ENCODE results near the gene GPSM3.
"Not testable (repeated sequence)": the region's sequence is repeated elsewhere in the genome, so short reads cannot be mapped to it uniquely, and the experiment has no call there.

GPSM3 gene

GRCh38 chr6:32192608-32193039 is at the start of gene GPSM3:
Gene GPSM3 (minus strand): TSS chr6:32192643. CDS start chr6:32192513, 130 bp downstream.
- DNase-seq (ENCODE audit: low spot score), result no peak

- no peak for DNase-seq (ENCODE audit: low spot score)
These were observed 48.2 kb upstream of the GPSM3 start for GRCh38 chr6:32240686-32241085.

GRCh38 chr6:32239462-32239861 is 47.0 kb upstream of the GPSM3 start:
- no peak for DNase-seq (ENCODE audit: low spot score)

GRCh38 chr6:32234934-32235333 is 42.5 kb upstream of the GPSM3 start:
- no peak for DNase-seq (ENCODE audit: low spot score)

GRCh38 chr6:32226434-32226833 is 34.0 kb upstream of the GPSM3 start:
- no peak for DNase-seq (ENCODE audit: low spot score)

- no peak for DNase-seq (ENCODE audit: low spot score)
These were observed 32.3 kb upstream of the GPSM3 start for GRCh38 chr6:32224696-32225095.

GRCh38 chr6:32223258-32224235 is 31.1 kb upstream of the GPSM3 start, which contains the start of gene NOTCH4:
Gene NOTCH4 (minus strand): TSS chr6:32224067. CDS start chr6:32223928, 139 bp downstream.
- DNase-seq (ENCODE audit: low spot score), result no peak

- DNase-seq (ENCODE audit: low spot score), result no peak
These were observed 30.1 kb upstream of the GPSM3 start for GRCh38 chr6:32222333-32223230.

GRCh38 chr6:32220021-32220420 is 27.6 kb upstream of the GPSM3 start:
- no peak for DNase-seq (ENCODE audit: low spot score)

- no peak for DNase-seq (ENCODE audit: low spot score)
These were observed 25.7 kb upstream of the GPSM3 start for GRCh38 chr6:32218167-32218566.

GRCh38 chr6:32216998-32217397 is 24.6 kb upstream of the GPSM3 start:
- no peak for DNase-seq (ENCODE audit: low spot score)

- DNase-seq (ENCODE audit: low spot score), result no peak
These were observed 23.8 kb upstream of the GPSM3 start for GRCh38 chr6:32216285-32216684.

GRCh38 chr6:32215617-32216016 is 23.2 kb upstream of the GPSM3 start:
- DNase-seq (ENCODE audit: low spot score), result no peak

- no peak for DNase-seq (ENCODE audit: low spot score)
These were observed 21.7 kb upstream of the GPSM3 start for GRCh38 chr6:32214126-32214525.

GRCh38 chr6:32213649-32214048 is 21.2 kb upstream of the GPSM3 start:
- no peak for DNase-seq (ENCODE audit: low spot score)

- no peak for DNase-seq (ENCODE audit: low spot score)
These were observed 19.8 kb upstream of the GPSM3 start for GRCh38 chr6:32212076-32212760.

GRCh38 chr6:32211432-32211831 is 19.0 kb upstream of the GPSM3 start:
- not testable (repeated sequence) for DNase-seq (ENCODE audit: low spot score)

- DNase-seq (ENCODE audit: low spot score), result no peak
These were observed 17.8 kb upstream of the GPSM3 start for GRCh38 chr6:32210191-32210601.

- DNase-seq (ENCODE audit: low spot score), result no peak
These were observed 16.6 kb upstream of the GPSM3 start for GRCh38 chr6:32208996-32209395.

GRCh38 chr6:32204268-32204715 is 11.8 kb upstream of the GPSM3 start:
- DNase-seq (ENCODE audit: low spot score), result no peak

GRCh38 chr6:32203426-32204267 is 11.2 kb upstream of the GPSM3 start:
- DNase-seq (ENCODE audit: low spot score), result no peak
